ENCODE results near the gene SH3GL1.

The SH3GL1 gene

GRCh38 chr19:4365791-4366665 is 34.3 kb downstream of the SH3GL1 start:
- Histone ChIP-seq H3K9me2 (ENCODE audit: low read depth, low read length) (no peaks in the 10 kb centered on the region), H3K79me2 (ENCODE audit: insufficient read depth, low read length) (no peaks in the 10 kb centered on the region), H3K9me3 (ENCODE audit: low read length) (no peaks in the 10 kb centered on the region), H3K36me3 (ENCODE audit: insufficient read depth, low read length) (peaks cover 37% of the 10 kb centered on the region; the same call in 1 of the 2 replicates), H3K4me3 (ENCODE audit: low read depth, low read length, poor library complexity, severe bottlenecking) (no peak overlapping the region), H3K4me1 (ENCODE audit: insufficient read depth, low read length, severe bottlenecking) (peaks cover 24% of the 10 kb centered on the region), H3K27me3 (ENCODE audit: insufficient read depth, low read length) (no peaks in the 10 kb centered on the region), H3F3A (ENCODE audit: insufficient read depth, low read length) (no peaks in the 10 kb centered on the region), H3K4me2 (ENCODE audit: low read length) (no peak overlapping the region), H3K27ac (ENCODE audit: low read depth, low read length, poor library complexity, severe bottlenecking) (no peak overlapping the region), H3K9ac (ENCODE audit: low read length) (no peak overlapping the region), H4K20me1 (ENCODE audit: insufficient read depth, low read length) (no peaks in the 10 kb centered on the region), H2AFZ (ENCODE audit: low read length) (no peak overlapping the region)
- TF ChIP-seq CTCF (IDR thresholded peaks at IDR 0.05; ENCODE audit: low read length): no peak
- TF ChIP-seq EZH2 (IDR thresholded peaks at IDR 0.05; ENCODE audit: borderline replicate concordance, low read length): no peak

- Histone ChIP-seq H3K9me3 (ENCODE audit: low read length) (no peaks in the 10 kb centered on the region), H3K4me2 (ENCODE audit: low read length) (no peak overlapping the region), H3K79me2 (ENCODE audit: insufficient read depth, low read length) (no peaks in the 10 kb centered on the region), H3K9ac (ENCODE audit: low read length) (no peak overlapping the region), H3K4me1 (ENCODE audit: insufficient read depth, low read length, severe bottlenecking) (peaks cover 17% of the 10 kb centered on the region), H3K9me2 (ENCODE audit: low read depth, low read length) (no peaks in the 10 kb centered on the region), H3K4me3 (ENCODE audit: low read depth, low read length, poor library complexity, severe bottlenecking) (no peak overlapping the region), H3K27me3 (ENCODE audit: insufficient read depth, low read length) (no peaks in the 10 kb centered on the region), H3F3A (ENCODE audit: insufficient read depth, low read length) (no peaks in the 10 kb centered on the region), H3K36me3 (ENCODE audit: insufficient read depth, low read length) (peaks cover 41% of the 10 kb centered on the region; the same call in 1 of the 2 replicates), H4K20me1 (ENCODE audit: insufficient read depth, low read length) (no peaks in the 10 kb centered on the region), H3K27ac (ENCODE audit: low read depth, low read length, poor library complexity, severe bottlenecking) (no peak overlapping the region), H2AFZ (ENCODE audit: low read length) (no peak overlapping the region)
- no peak for TF ChIP-seq EZH2 (IDR thresholded peaks at IDR 0.05; ENCODE audit: borderline replicate concordance, low read length)
- no peak for TF ChIP-seq CTCF (IDR thresholded peaks at IDR 0.05; ENCODE audit: low read length)
Observed at GRCh38 chr19:4365341-4365740, 35.0 kb downstream of the SH3GL1 start.

GRCh38 chr19:4363571-4364304 is 36.6 kb downstream of the SH3GL1 start:
- H3K79me2 ChIP-seq (ENCODE audit: insufficient read depth, low read length): no peaks in the 10 kb centered on the region
- peak overlapping the region; percentile 31 for H3K27ac ChIP-seq (ENCODE audit: low read depth, low read length, poor library complexity, severe bottlenecking)
- H3K9ac ChIP-seq (ENCODE audit: low read length): no peak overlapping the region; the same call in 1 of the 2 replicates
- H3K9me3 ChIP-seq (ENCODE audit: low read length): no peaks in the 10 kb centered on the region
- H3K4me3 ChIP-seq (ENCODE audit: low read depth, low read length, poor library complexity, severe bottlenecking): no peak overlapping the region
- H3K27me3 ChIP-seq (ENCODE audit: insufficient read depth, low read length): no peaks in the 10 kb centered on the region
- H4K20me1 ChIP-seq (ENCODE audit: insufficient read depth, low read length): no peaks in the 10 kb centered on the region
- H3K36me3 ChIP-seq (ENCODE audit: insufficient read depth, low read length): peaks cover 52% of the 10 kb centered on the region; the same call in 1 of the 2 replicates
- H2AFZ ChIP-seq (ENCODE audit: low read length): no peak overlapping the region
- H3K4me1 ChIP-seq (ENCODE audit: insufficient read depth, low read length, severe bottlenecking): peaks cover under 1% of the 10 kb centered on the region
- TF ChIP-seq CTCF (IDR thresholded peaks at IDR 0.05; ENCODE audit: low read length) (no peak), EZH2 (IDR thresholded peaks at IDR 0.05; ENCODE audit: borderline replicate concordance, low read length) (no peak)
- H3K4me2 ChIP-seq (ENCODE audit: low read length): no peak overlapping the region
- no peaks in the 10 kb centered on the region for H3F3A ChIP-seq (ENCODE audit: insufficient read depth, low read length)
- no peaks in the 10 kb centered on the region for H3K9me2 ChIP-seq (ENCODE audit: low read depth, low read length)
